GM20000 (cell line): ENCODE results near the gene CBLC.

ENCODE experiments used
- DNase-seq: peaks from one replicate; pipeline ENCODE4 v3.0.0; 2012; ENCODE audit warnings: low spot score
- TF ChIP-seq, protein P1 (sequence below): IDR thresholded peaks from 2 replicates; pipeline ENCODE4 v1.5.1; 2012; ENCODE audit warnings: mild to moderate bottlenecking, control low read depth; ENCODE audit errors: extremely low read depth, missing control alignments

Gene CBLC, protein sequence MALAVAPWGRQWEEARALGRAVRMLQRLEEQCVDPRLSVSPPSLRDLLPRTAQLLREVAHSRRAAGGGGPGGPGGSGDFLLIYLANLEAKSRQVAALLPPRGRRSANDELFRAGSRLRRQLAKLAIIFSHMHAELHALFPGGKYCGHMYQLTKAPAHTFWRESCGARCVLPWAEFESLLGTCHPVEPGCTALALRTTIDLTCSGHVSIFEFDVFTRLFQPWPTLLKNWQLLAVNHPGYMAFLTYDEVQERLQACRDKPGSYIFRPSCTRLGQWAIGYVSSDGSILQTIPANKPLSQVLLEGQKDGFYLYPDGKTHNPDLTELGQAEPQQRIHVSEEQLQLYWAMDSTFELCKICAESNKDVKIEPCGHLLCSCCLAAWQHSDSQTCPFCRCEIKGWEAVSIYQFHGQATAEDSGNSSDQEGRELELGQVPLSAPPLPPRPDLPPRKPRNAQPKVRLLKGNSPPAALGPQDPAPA

DNA sequence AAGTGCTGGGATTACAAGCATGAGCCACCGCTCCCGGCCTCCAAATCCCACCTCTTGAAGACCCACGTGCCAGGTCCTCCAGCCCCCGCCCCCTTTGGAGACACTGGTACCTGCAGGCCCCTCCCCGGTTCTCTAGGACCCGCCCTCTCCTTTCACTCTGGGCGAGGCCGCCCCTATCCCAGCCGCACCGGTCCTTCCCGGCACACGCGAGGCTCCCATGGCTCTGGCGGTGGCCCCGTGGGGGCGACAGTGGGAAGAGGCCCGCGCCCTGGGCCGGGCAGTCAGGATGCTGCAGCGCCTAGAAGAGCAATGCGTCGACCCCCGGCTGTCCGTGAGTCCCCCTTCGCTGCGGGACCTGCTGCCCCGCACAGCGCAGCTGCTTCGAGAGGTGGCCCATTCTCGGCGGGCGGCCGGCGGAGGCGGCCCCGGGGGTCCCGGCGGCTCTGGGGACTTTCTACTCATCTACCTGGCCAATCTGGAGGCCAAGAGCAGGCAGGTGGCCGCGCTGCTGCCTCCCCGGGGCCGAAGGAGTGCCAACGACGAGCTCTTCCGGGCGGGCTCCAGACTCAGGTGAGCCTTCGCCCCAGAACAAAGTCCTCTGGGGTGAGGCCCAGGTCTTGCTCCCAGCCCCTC lies at the start of gene CBLC:
CBLC (plus strand) TSS at position 176 of the 633 bp plus-strand sequence; CDS start at position 218, 42 bp downstream.
- no peak for DNase-seq
- TF ChIP-seq, protein P1, sequence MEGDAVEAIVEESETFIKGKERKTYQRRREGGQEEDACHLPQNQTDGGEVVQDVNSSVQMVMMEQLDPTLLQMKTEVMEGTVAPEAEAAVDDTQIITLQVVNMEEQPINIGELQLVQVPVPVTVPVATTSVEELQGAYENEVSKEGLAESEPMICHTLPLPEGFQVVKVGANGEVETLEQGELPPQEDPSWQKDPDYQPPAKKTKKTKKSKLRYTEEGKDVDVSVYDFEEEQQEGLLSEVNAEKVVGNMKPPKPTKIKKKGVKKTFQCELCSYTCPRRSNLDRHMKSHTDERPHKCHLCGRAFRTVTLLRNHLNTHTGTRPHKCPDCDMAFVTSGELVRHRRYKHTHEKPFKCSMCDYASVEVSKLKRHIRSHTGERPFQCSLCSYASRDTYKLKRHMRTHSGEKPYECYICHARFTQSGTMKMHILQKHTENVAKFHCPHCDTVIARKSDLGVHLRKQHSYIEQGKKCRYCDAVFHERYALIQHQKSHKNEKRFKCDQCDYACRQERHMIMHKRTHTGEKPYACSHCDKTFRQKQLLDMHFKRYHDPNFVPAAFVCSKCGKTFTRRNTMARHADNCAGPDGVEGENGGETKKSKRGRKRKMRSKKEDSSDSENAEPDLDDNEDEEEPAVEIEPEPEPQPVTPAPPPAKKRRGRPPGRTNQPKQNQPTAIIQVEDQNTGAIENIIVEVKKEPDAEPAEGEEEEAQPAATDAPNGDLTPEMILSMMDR = no peak

DNA sequence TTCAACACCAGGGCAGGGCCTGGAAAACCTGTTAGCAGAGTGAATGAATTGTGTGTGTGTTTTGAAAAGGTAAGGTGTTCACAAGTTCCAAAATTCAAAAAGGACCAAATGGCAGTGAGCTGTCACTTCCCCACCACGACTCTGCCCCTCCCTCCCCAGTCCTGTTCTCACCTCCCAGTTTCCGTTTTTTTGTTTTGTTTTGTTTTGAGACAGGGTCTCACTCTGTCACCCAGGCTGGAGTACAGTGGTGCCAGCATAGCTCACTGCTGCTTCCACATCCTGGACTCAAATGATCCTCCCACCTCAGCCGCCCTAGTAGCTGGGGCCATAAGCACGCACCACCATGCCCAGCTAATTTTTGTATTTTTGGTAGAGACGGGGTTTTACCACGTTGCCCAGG lies 49.5 kb upstream of the CBLC start:
- no peak for DNase-seq
- TF ChIP-seq, protein P1 = no peak

DNA sequence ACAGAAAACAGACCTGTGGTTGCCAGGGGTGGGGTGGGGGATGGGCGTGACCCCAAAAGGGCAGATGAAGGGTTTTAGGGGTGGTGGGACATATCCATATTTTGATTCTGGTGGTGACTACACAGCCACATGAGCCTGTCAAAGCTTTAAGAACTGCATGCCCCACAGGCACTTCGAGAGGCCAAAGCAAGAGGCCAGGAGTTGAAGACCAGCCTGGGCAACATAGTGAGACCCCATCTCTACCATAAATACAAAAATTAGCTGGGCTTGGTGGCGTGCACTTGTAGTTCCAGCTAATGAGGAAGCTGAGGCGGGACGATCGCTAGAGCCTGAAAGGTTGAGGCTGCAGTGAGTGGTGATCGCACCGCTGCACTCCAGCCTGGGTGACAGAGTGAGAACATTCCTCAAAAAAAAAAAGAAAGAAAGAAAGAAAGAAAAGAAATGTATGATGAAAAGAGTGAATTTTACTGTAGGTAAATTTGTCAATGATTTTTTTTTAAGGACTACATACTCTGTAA lies 48.1 kb upstream of the CBLC start:
- TF ChIP-seq, protein P1 = no peak
- DNase-seq = no peak

DNA sequence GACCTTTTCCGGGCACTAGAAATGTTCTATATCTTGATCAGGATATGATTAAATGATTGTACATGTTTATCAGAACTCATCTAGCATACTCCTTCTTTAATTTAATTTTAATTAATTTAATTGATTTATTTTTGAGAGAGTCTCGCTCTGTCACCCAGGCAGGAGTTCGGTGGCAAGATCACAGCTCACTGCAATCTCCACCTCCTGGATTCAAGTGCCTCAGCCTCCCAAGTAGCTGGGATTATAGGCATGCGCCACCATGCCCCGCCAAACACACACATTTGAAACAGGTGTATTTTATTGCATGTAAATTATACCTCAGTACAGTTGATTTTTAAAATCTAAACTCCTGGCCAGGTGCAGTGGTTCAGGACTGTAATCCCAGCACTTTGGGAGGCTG lies 46.6 kb upstream of the CBLC start:
- TF ChIP-seq, protein P1 = no peak
- no peak for DNase-seq

DNA sequence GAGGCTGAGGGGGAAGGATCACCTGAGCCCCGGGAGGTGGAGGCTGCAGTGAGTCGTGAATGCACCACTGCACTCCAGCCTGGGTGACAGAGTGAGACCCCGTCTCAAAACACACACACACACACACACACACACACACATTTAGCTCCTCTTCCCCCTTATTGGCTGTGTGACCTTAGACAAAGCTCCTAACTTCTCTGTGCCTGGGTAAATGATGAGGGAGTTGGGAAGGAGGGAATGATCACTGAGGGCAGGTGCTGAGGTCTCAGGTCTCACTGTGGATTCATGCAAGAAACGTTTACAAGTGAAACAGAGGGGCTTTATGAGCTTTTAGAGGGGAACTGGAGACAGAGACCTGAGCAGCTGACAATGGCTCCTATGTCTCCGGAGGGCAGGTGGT lies 46.1 kb upstream of the CBLC start:
- no peak for DNase-seq
- TF ChIP-seq, protein P1 = no peak

DNA sequence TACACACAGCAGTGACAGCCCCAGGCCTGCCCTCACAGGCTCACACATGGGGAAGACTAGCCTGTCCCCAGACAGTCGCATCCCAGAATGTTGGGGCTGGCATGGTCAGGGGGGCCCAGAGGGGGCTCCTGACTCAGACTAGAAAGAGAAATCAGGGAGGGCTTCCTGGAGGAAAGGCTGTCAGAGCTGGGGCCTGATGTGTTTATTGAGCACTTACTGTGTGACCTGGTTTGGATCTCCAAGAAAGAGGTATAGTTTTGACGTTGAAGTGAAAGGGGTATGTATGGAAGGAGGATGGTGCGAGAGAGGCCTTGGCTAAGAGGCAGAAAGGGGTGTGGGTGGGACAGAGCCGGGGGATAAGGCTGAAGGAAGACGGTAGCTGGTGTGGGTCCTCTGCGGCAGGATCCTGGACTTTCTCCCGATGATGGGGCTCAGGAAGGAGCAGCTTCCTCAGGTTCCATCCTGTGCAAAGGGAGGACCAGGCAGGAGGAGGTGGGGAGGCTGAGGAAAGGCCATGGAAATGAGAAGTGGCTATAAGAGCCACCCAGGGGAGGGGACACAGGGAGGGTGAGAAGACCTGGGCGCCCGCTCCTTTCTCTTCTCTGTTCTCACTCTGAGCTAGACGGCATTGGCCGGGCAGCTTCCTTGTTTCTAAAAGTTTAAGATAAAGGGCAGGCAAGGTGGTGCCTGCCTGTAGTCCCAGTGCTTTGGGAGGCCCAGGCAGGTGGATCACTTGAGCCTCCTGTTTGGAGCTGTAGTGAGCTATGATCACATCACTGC lies 45.3 kb upstream of the CBLC start:
- TF ChIP-seq, protein P1 = no peak

More for the DNA sequence above, 45.3 kb upstream of the CBLC start:
- no peak for DNase-seq
